Inflammatory macrophage treated with lipopolysaccharide for 4 hours (primary cell): ENCODE results near the gene ZC3HAV1.
"Not testable (repeated sequence)": the region's sequence is repeated elsewhere in the genome, so short reads cannot be mapped to it uniquely, and the experiment has no call there.

Source experiments
- DNase-seq: peaks from one replicate; pipeline ENCODE4 v3.0.0-alpha.2; 2020

Gene ZC3HAV1

GRCh38 chr7:139111811-139112301 lies 2.3 kb upstream of the ZC3HAV1 start:
- peak; percentile 73 for DNase-seq

DNA sequence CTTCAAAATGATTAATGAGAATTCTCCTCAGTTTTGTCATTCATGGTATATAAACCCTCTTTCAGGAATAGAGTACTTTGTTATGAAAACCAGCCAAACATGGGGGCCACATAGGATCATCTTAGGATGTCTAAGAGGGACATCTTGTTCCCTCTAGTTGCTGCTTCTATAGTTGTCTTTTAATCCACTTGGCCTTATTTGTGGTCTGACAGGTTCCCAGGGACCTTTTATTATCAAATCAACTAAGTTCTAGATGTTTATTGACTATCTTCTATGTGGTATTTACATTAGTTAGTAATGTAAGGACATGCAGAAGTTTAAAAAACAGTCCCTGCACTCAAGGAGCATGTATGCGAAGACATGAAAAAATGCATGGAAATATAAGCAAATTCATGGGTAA lies 1.6 kb upstream of the ZC3HAV1 start:
- no peak for DNase-seq

GRCh38 chr7:139109983-139110411 lies 477 bp upstream of the ZC3HAV1 start:
- no peak for DNase-seq

GRCh38 chr7:139108266-139109187 lies 993 bp downstream of the ZC3HAV1 start:
- DNase-seq = no peak

GRCh38 chr7:139106959-139107358 lies 2.6 kb downstream of the ZC3HAV1 start:
- DNase-seq = peak; percentile 49

- not testable (repeated sequence) for DNase-seq
Observed at GRCh38 chr7:139106227-139106626, 3.3 kb downstream of the ZC3HAV1 start.

DNA sequence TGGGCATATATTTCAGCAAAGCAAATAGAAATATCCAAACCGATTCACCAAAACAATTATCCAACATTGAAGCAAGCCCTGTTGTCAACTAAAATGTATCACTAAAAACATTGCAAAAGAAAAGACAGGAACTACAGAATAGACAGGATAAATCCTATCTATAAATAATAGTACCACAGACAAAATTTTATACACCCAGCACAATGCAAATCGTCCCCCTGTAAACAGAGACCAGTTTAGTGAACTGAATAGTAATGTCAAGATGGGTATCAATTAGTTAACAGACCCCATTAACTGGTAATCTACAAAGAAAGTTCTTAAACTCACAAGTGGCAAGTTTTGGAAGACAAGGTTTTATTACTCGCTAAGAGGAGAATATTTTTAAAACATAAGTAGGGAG lies 4.0 kb downstream of the ZC3HAV1 start:
- DNase-seq = no peak

- peak; percentile 26 for DNase-seq
Observed at GRCh38 chr7:139104091-139104450, 5.4 kb downstream of the ZC3HAV1 start.

DNA sequence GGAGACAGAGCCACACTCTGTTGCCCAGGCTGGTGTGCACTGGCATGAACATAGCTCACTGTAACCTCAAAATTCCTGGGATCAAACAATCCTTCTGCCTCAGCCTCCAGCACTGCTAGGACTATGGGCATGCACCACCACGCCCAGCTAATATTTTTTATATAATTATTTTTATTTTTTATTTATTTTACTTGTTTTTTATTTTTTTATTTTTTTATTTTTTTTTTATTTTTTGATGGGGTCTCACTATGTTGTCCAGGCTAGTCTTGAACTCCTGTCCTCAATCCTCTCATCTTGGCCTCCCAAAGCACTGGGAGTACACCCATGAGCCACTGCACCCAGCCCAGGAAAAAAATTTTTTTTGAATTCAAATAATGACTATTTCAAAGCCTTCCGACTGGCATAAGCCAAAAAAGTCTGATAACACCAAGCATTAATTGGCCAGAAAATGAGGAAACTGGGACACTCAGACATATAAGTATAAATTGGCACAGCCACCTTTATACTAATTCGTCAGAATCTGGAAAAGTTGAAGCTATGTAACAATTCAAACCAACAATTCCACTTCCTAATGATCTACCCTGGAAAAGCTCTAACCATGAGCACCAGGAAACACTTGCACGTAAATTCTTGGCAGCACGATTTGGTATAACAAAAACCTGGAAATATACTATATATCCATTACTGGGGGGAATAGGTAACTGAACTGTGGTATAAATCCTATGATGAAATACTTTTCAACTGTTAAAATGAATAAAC lies 6.3 kb downstream of the ZC3HAV1 start:
- DNase-seq = peak; percentile 26

GRCh38 chr7:139101637-139102158 lies 7.8 kb downstream of the ZC3HAV1 start:
- not testable (repeated sequence) for DNase-seq

DNA sequence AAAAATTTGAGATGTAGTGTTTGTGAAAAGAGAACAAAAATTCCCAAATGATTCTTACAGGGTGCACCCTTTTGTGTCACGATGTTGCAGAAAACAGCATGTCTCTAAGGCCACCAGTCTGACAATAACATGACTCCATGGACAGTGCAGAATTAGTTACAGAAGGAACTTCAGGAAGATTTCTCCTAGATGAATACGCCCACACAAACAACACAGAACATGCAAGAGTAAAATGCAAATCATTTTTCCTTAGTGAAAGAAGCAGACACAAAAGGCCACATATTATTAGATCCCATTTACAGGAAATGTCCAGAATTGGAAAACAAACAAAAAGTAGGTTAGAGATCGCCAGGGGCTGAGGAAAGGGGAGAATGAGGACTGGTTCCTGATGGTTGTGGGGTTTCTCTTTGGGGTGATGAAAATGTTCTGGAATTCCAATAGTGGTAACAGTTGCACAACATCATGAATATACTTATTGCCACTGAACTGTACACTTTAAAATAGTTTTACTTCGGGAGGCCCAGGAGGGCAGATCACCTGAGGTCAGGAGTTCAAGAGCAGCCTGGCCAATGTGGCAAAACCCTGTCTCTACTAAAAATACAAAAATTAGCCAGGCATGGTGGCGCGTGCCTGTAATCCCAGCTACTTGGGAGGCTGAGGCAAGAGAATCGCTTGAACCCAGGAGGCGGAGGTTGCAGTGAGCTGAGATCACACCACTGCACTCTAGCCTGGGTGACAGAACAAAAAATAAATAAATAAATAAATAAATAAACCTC lies 10.2 kb downstream of the ZC3HAV1 start:
- DNase-seq = peak; percentile 25

GRCh38 chr7:139095194-139095659 lies 14.3 kb downstream of the ZC3HAV1 start:
- DNase-seq = no peak

- no peak for DNase-seq
Observed at GRCh38 chr7:139094596-139094995, 14.9 kb downstream of the ZC3HAV1 start.

GRCh38 chr7:139094030-139094429 lies 15.5 kb downstream of the ZC3HAV1 start:
- no peak for DNase-seq

DNA sequence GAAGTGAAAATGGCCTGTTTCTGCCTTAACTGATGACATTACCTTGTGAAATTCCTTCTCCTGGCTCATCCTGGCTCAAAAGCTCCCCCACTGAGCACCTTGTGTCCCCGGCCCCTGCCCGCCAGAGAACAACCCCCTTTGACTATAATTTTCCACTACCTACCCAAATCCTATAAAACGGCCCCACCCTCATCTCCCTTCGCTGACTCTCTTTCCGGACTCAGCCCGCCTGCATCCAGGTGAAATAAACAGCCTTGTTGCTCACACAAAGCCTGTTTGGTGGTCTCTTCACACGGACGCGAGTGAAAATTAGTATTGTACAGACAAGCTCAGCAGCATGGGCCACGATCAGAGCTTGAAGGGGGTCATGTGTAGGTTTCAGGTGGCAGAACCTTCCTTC lies 16.0 kb downstream of the ZC3HAV1 start:
- not testable (repeated sequence) for DNase-seq

- DNase-seq = no peak
Observed at GRCh38 chr7:139092090-139092796, 17.3 kb downstream of the ZC3HAV1 start.

DNA sequence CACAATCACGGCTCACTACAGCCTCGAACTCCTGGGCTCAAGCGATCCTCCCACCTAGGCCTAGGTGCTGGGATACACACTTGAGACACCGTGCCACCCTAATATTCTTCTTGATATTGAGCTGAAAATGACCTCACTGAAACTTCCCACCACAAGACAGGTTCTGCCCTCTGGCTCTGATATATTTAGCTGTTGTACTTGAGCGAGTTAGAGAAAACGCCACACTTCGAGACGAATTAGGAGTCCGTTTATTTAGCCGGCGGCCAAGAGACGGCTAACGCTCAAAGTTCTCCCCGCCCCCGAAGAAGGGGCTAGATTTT lies 17.9 kb downstream of the ZC3HAV1 start:
- no peak for DNase-seq

DNA sequence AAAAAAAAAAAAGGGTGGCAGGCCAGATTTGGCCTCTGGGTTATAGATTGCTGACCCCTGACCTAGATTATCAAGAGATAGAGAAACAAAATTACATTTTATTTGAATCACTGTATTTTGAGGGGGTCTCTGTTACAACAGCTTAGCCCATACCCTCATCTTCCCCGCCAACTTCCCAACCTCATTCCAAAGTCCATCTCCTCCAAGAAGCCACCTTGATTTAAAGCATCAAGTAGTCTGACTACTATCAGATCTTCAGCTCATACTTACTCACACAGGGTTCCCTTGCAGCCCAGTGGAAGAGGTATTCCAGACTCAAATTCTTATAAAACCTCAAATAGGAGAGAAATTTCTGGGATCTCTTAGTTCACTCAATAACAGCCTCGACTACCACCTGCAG lies 20.4 kb downstream of the ZC3HAV1 start:
- DNase-seq = no peak

DNA sequence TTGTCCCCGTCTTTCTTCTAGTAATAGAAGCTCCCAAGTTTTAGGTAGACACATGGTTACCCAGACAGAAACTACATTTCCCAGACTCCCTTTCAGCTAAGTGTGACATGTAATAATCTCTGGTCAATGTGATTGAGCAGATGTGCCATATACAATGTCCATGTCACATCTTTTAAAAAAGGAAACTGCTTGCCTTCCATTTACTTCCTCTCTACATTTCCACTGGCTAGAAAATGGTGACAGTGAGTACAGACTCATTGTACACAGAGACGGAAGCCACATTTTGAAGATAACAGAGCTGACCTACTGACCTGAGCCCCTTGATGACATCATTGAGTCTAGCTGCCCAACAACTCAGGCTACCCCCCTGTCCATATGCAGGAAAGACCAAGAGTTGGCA lies 21.3 kb downstream of the ZC3HAV1 start:
- no peak for DNase-seq

GRCh38 chr7:139087212-139087611 lies 22.3 kb downstream of the ZC3HAV1 start:
- no peak for DNase-seq

DNA sequence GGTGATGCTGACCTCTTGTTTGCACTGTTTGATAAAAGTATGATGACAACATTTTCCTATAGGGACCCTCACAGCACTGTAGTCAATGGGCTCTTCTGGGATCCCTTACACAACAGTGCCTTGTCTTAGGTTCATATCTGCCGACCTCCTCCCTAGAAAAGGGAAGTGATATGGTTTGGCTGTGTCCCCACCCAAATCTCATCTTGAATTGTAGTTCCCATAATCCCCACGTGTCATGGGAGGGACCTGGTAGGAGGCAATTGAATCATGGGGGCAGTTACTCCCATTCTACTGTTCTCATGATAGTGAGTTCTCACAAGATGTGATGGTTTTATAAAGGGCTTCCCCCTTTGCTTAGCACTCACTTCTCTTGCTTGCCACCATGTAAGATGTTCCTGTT lies 23.1 kb downstream of the ZC3HAV1 start:
- peak; percentile 55 for DNase-seq

DNA sequence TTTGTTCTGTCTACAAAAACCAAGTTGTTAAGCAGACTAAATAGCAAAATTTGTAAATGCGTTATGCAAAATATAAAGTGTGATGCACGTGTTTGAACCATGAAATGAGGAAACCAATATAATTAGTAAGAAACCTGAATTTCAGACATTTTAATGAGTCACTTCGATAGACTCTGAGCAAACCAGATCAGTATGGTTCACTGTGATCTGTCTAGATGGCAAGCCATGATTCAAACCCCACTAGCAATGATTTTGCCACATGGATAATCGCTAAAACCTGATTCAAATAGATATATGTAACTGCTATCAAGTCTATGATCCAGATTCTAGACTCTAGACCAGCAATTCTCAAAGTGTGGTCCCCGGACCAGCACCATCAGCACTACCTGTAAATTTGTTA lies 24.8 kb downstream of the ZC3HAV1 start:
- DNase-seq = no peak
